CD4-positive, alpha-beta T cell treated with Interleukin-4 for 4 hours (primary cell): ENCODE results near the gene ATP2A2.
"Not testable (repeated sequence)": the region's sequence is repeated elsewhere in the genome, so short reads cannot be mapped to it uniquely, and the experiment has no call there.

Experiments used
- DNase-seq: peaks from one replicate; pipeline ENCODE4 v3.0.0-alpha.2; 2020

Gene ATP2A2

GRCh38 chr12:110371408-110372055 lies 90.5 kb downstream of the ATP2A2 start:
- no peak for DNase-seq

GRCh38 chr12:110372056-110372425 lies 91.0 kb downstream of the ATP2A2 start:
- no peak for DNase-seq

GRCh38 chr12:110373025-110373424 lies 92.0 kb downstream of the ATP2A2 start:
- DNase-seq = no peak

- no peak for DNase-seq
Observed at GRCh38 chr12:110373425-110373824, 92.4 kb downstream of the ATP2A2 start.

GRCh38 chr12:110373962-110374611 lies 93.0 kb downstream of the ATP2A2 start:
- no peak for DNase-seq

GRCh38 chr12:110378131-110378790 lies 97.2 kb downstream of the ATP2A2 start:
- not testable (repeated sequence) for DNase-seq

- no peak for DNase-seq
Observed at GRCh38 chr12:110379197-110379596, 98.2 kb downstream of the ATP2A2 start.

GRCh38 chr12:110379631-110380030 lies 98.6 kb downstream of the ATP2A2 start:
- DNase-seq = no peak

- no peak for DNase-seq
Observed at GRCh38 chr12:110382683-110383082, 101.6 kb downstream of the ATP2A2 start.
